Fibroblast of villous mesenchyme (primary cell): Measurements from ENCODE around the gene BRD3. TPM values are rescaled to one million over a fixed set of nuclear protein-coding genes. Genes with fewer than 3 reads are reported as not detected.
A peak's percentile ranks its signal among the peaks of the same experiment; 100 is the strongest.

Experiments used
- DNase-seq: peaks from one replicate; pipeline ENCODE4 v3.0.0-alpha.2; 2010; ENCODE audit warnings: low read depth
- H3K4me3 ChIP-seq: 2 replicates; pipeline ENCODE4 v1.5.1; 2011; ENCODE audit warnings: low read depth, mild to moderate bottlenecking, low read length
- total RNA-seq: library from RNA; depleted of rRNA; stranded (reverse); fragments of >200 nt; gene quantifications from 2 replicates; pipeline ENCODE4 v1.2.3, GENCODE V29; 2012
- TF ChIP-seq, protein P1 (sequence below): IDR thresholded peaks from 2 replicates; pipeline ENCODE4 v1.5.1; 2012; ENCODE audit warnings: low read depth, mild to moderate bottlenecking, low read length; ENCODE audit not compliant: insufficient read depth

The BRD3 gene
- total RNA-seq, 1 donor: 5.2 TPM

DNA sequence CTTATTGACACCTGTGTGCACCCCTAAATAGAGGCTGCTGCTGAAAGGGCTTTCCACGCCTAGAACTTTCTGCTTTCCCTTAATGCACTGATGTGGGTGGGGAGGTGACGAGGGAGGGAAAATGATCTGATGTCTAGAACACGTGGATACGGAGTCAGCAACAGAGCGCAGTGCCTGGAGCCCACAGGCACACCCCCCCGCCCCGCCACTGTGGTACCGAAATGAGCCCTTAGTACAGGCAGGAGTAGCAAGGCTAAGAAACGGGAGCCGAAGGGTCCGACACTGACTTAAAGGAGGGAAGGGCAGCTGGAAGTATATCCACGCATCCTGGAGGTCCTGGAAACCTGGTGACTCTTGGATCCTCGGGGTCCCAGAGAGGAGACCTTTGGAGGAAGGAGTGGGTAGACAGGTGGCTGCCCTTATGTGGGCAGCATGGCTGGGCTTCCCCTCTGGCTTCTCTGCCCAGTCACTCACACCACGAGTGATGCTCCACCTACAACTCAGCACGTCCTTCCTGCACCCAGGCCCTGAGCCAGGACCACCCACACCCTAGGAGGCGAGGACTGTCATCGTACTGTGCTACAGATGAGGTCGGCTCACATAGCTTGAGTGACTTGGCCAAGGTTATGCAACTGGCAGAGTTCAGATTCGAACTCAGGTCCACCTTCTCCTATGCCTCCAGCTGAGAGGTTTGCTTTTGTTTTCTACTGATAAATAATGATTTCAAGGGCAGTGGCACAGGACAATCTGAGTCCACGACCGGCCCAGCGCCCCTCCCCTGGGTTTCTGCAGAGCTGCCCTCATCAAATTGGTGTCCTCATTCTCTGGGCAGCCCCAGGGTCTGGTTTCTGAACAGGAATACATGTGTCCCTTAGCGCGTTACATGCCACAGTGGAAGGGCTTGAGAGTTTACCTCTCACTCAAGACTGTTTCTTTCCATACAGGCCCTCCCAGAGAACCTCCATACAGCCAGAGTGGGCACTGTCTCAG lies 71.0 kb downstream of the BRD3 start:
- TF ChIP-seq, protein P1, sequence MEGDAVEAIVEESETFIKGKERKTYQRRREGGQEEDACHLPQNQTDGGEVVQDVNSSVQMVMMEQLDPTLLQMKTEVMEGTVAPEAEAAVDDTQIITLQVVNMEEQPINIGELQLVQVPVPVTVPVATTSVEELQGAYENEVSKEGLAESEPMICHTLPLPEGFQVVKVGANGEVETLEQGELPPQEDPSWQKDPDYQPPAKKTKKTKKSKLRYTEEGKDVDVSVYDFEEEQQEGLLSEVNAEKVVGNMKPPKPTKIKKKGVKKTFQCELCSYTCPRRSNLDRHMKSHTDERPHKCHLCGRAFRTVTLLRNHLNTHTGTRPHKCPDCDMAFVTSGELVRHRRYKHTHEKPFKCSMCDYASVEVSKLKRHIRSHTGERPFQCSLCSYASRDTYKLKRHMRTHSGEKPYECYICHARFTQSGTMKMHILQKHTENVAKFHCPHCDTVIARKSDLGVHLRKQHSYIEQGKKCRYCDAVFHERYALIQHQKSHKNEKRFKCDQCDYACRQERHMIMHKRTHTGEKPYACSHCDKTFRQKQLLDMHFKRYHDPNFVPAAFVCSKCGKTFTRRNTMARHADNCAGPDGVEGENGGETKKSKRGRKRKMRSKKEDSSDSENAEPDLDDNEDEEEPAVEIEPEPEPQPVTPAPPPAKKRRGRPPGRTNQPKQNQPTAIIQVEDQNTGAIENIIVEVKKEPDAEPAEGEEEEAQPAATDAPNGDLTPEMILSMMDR: no peak
- no peak overlapping the region for H3K4me3 ChIP-seq
- no peak for DNase-seq

DNA sequence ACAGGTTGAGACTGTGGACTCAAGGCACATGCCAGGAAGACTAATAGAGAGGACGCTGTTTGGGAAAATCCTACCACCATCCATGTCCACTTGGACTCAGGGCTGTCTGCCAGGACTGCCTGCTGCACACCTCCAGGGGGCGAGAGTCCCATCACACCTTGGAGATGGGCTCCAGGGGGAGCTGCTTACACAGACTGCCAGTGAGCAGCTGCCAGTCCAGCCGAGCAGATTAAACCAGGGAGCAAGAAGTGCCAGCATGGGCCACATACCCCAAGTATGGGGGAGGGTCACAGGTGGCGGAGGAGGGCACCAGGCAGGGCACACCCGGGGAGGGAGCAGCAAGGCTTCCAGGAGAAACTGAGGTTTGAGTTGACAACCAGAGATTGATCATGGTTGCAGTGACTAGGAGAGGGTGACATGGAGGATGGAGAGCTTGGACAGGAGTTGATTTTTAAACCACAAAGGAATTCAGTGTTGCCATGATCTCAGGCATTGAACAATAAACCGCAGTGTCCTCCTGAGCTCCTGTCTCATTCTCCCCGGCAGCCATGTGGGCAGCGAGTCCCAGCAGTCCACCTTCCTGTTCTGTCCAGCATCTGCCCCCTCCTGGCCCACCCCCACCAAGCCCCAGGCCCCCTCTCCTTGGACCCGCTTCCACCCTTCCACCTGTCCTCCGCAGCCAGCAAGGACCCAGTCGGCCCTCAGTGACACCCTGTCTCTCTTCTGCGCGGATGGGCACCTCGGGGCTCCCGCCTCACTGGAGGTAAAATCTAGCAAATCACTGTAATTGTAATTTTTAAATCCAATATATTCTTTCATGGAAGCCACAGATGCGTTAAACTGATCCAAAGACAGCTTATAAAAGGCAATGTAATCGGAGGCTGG lies 72.6 kb downstream of the BRD3 start:
- H3K4me3 ChIP-seq: no peak overlapping the region
- DNase-seq: no peak
- TF ChIP-seq, protein P1: no peak

GRCh38 chr9:133994353-133995011 lies 73.3 kb downstream of the BRD3 start:
- peak; percentile 66 for DNase-seq

DNA sequence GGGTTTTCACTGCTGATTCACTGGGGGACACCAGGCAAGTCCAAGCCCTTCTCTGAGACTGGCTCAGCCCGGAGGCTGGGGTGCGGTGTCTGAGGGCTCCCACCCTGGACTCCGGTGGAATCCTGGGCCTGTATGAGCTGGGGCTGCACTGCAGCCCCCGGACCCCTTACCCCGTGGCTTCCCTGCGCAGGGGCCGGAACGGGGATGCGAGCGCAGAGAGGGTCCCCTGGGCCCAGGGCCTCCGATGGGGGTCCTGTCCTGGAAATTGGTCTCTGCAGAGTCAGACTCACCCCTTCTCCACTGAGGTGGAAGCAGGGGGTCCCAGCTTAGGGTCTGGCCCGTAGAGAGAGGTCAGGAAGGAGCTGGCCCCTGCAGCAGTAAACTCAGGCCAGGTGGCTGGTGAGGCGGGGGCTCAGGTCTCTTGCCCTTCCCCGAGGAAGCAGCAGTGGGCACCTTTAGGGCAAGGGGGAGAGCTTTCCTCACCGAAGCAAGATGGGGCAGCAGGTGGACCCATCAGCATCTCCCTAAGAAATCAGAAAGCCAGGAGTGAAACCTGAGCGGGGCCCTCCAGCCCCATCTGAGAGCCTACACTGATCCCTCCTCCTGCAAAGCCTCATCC lies 74.1 kb downstream of the BRD3 start:
- DNase-seq: no peak
- TF ChIP-seq, protein P1: no peak

More at GRCh38 chr9:133994353-133995011, 73.3 kb downstream of the BRD3 start:
- TF ChIP-seq, protein P1: peak; percentile 96
- no peak overlapping the region for H3K4me3 ChIP-seq

DNA sequence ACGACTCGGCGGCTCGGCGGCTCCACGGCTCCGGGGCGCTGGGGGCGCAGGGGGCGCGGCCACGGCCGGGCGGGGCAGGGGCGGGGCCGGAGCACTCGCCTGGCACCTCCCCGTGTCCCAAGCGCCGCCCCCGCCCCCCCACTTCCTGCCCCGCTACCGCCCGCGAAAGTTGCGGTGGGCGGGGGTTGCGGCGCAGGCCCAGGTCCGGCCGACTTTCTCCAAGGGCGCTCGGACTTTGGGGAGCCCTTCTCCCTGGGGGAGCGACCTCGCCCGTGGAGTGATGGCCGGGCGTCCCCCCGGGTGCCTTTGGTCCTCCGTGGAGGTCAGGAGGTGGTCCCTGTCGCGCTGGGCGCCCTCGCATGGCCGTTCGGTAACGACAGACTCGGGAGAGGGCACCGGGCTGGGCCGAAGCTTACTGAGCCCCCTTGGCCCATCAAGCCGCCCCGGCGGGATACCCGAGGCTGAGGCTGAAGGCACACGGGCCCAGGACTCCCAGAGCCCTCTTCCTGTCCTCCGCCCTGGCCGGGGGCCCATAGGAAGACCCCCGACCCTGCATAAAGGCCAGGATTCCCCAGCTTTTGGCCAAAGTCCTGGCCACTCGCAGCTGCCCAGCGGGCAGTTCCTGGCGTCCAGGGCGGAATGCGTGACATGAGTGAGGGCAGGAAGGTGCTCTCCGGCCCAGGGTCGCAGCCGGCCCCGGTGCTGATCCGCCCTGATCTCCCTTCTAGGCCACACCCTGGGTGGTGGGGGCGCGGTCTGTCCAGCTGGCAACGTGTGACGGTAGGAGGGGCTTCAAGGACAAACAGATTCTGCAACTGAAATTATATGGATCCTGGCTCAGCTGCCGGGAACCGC lies 74.8 kb downstream of the BRD3 start:
- TF ChIP-seq, protein P1: peak; percentile 32
- H3K4me3 ChIP-seq: peak overlapping the region; percentile 73
- DNase-seq: peak; percentile 92

More for the DNA sequence above, 74.1 kb downstream of the BRD3 start:
- peak overlapping the region; percentile 73 for H3K4me3 ChIP-seq
